Tibial artery (tissue), 4 donors: Measurements from ENCODE around the gene PPP1R9B.

Experiments used
- DNase-seq, 2 donors: peaks; one replicate each; pipeline ENCODE4 v3.0.0-alpha.2; 2019
- H3K27ac ChIP-seq, 2 donors: fragments of 200-600 bp; sonication (generic) in 1 of 2; 1 replicate in 1 of 2; 2 replicates in 1 of 2; pipeline ENCODE4 v1.5.1; 2018 to 2019; ENCODE audit warnings: mild to moderate bottlenecking in 1 of 2
- H3K27me3 ChIP-seq, 2 donors: fragments of 200-600 bp; sonication (generic) in 1 of 2; one replicate each; pipeline versions ENCODE4 v1.5.1 to v1.6.0; 2016 to 2019
- H3K36me3 ChIP-seq, 3 donors: fragments of 200-600 bp; sonication (generic) in 2 of 3; one replicate each; pipeline ENCODE4 v1.5.1; 2016 to 2019; ENCODE audit warnings: mild to moderate bottlenecking in 2 of 3
- H3K4me1 ChIP-seq, 4 donors: fragments of 200-600 bp; sonication (generic) in 2 of 4; 1 replicate in 3 of 4; 2 replicates in 1 of 4; pipeline ENCODE4 v1.5.1; 2016 to 2019
- H3K4me3 ChIP-seq, 2 donors: fragments of 200-600 bp; sonication (generic) in 1 of 2; 1 replicate in 1 of 2; 2 replicates in 1 of 2; pipeline ENCODE4 v1.5.1; 2018 to 2019; ENCODE audit warnings: mild to moderate bottlenecking in 2 of 2
- H3K9me3 ChIP-seq, 3 donors: fragments of 200-600 bp; sonication (generic) in 1 of 3; one replicate each; pipeline ENCODE4 v1.5.1; 2016 to 2019
- intact Hi-C: fragments of 100-400 bp; cut with DNase I; formaldehyde crosslinking; loops from one replicate; pipeline ENCODE4 v1.15.0; 2023; ENCODE audit warnings: low total_unique reads
- TF ChIP-seq, protein P1 (sequence below), 2 experiments: fragments of 200-600 bp in 1 of 2; fragments of 450-650 bp in 1 of 2; IDR thresholded peaks; one replicate each; pipeline ENCODE4 v1.5.1; 2017 to 2019; ENCODE audit warnings: antibody characterized with exemption in 2 of 2, mild to moderate bottlenecking in 1 of 2, moderate library complexity in 1 of 2

Gene PPP1R9B

DNA sequence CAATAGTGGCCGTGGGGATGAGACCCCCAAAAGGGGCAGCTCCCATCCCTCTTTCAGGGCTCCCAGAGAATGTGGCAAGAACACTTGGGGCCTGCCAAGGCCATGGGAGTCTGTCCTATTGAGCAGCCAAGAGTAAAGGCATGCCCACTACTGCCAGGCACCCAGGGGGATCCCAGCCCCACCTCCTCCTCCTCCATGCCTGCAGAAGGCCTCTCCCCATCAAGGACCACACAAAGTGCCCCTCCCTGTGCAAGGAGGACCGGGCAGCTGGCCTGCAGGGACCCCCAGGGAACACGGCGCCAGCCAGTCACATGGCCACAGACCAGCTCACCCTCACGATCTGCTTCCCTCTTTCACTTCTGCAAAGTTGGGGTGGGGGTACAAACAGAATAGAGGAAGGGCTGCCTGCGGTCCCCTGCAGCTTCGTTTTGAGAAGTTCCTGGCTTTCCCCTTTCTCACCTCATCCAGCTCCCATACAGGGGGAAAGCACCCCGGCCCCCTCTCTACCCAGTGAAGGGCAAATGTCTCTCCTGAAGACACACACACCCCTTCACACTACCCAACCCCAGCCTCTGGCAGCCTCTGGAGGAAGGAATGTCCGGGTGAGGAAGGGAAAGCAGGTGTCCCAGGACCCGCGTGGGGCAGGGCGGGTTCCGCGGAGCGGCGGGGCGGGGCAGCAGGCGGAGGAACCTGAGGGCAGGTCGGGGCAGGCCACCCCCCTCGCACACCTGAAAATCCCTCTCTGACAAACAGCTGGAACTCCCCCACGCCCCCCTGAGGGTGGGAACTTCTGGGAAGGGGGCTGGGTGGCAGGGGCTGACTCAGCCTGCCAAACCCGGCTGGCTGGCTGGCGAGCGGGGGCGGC is 2.0 kb downstream of the PPP1R9B start:
- Histone ChIP-seq H3K4me1 (peaks cover 0 to 73% (median 50%) of the 10 kb centered on the region in 4 donors), H3K36me3 (peaks cover 16 to 26% (median 19%) of the 10 kb centered on the region in 3 donors), H3K4me3 (peak overlapping the region; percentile 74 to 84), H3K9me3 (no peaks in the 10 kb centered on the region), H3K27ac (peak overlapping the region; percentile 91 to 93), H3K27me3 (no peaks in the 10 kb centered on the region)
- peak; percentile 70 to 90 for DNase-seq
- intact Hi-C loops: no loop called here
- TF ChIP-seq, protein P1, sequence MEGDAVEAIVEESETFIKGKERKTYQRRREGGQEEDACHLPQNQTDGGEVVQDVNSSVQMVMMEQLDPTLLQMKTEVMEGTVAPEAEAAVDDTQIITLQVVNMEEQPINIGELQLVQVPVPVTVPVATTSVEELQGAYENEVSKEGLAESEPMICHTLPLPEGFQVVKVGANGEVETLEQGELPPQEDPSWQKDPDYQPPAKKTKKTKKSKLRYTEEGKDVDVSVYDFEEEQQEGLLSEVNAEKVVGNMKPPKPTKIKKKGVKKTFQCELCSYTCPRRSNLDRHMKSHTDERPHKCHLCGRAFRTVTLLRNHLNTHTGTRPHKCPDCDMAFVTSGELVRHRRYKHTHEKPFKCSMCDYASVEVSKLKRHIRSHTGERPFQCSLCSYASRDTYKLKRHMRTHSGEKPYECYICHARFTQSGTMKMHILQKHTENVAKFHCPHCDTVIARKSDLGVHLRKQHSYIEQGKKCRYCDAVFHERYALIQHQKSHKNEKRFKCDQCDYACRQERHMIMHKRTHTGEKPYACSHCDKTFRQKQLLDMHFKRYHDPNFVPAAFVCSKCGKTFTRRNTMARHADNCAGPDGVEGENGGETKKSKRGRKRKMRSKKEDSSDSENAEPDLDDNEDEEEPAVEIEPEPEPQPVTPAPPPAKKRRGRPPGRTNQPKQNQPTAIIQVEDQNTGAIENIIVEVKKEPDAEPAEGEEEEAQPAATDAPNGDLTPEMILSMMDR (IDR thresholded peaks at IDR 0.05): peak in 1 of 2 experiments; percentile 19

DNA sequence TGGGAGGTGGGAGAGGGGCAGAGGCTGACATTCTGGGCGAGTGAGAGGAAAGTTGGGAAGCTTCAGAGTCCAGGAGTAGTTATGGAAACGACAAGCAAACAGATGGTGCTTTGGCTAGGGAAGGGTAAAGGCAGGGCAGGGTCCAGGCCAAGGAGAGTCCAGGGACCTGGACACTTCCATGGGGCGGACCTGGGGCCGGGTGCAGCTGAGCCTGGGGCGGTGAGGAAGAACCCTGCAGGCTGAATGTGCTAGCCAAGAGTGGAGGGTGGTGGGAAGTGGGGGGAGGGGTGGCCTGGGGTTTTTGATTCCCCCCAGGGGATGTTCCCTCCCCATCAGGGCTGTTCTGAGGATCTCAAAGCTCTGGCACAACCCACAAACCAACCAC is 2.6 kb downstream of the PPP1R9B start:
- Histone ChIP-seq H3K36me3 (peaks cover 21 to 33% (median 25%) of the 10 kb centered on the region in 3 donors), H3K9me3 (no peaks in the 10 kb centered on the region), H3K27ac (peak overlapping the region; percentile 91 to 93), H3K4me1 (peaks cover 0 to 68% (median 45%) of the 10 kb centered on the region in 4 donors), H3K27me3 (no peaks in the 10 kb centered on the region), H3K4me3 (peak overlapping the region; percentile 74 to 84)
- TF ChIP-seq, protein P1 (IDR thresholded peaks at IDR 0.05): no peak
- intact Hi-C loops: no loop called here
- DNase-seq: peak in 1 of 2 donors; percentile 75

DNA sequence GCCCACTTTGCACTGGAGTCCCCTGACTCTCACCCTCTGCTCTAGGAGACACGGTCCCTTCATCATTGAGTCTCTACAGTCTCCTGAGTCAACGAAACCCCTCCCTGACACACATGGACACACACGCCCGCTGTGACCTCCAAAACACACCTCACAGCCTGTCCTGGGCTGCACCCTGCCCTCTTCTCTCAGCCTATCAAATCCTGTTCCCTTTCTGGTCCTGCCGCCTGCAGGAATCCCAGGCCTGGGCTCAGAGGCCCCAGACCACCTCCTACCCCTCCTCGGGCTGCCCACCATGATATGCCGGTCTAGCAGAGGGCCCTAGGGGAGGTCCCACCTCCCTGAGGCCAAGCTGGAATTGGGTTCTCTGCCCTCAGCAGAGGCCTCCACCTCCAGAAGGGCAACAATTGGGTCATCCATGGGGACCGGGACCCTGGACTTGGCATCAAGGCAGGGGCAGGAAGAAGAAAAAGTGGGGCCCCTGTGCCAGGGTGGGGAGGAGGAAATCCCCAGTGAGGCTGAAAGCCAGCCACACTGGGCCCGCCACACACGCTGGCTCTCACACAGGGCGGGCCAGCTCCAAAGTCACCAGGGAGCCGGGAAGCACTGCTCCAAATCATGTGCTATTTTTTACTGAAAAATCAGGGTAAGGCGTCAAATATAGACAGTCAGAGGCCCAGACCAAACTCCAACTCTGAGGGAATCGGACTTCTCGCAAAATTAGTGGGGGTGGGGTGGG is 3.4 kb downstream of the PPP1R9B start:
- intact Hi-C loops: no loop called here
- peaks cover 28 to 40% (median 33%) of the 10 kb centered on the region in 3 donors for H3K36me3 ChIP-seq
- TF ChIP-seq, protein P1 (IDR thresholded peaks at IDR 0.05): no peak
- H3K27ac ChIP-seq: peak overlapping the region; percentile 91 to 93
- peak; percentile 71 to 89 for DNase-seq
- H3K4me1 ChIP-seq: peaks cover 0 to 60% (median 38%) of the 10 kb centered on the region in 4 donors
- peak overlapping the region; percentile 74 to 84 for H3K4me3 ChIP-seq
- no peaks in the 10 kb centered on the region for H3K9me3 ChIP-seq
- H3K27me3 ChIP-seq: no peaks in the 10 kb centered on the region

DNA sequence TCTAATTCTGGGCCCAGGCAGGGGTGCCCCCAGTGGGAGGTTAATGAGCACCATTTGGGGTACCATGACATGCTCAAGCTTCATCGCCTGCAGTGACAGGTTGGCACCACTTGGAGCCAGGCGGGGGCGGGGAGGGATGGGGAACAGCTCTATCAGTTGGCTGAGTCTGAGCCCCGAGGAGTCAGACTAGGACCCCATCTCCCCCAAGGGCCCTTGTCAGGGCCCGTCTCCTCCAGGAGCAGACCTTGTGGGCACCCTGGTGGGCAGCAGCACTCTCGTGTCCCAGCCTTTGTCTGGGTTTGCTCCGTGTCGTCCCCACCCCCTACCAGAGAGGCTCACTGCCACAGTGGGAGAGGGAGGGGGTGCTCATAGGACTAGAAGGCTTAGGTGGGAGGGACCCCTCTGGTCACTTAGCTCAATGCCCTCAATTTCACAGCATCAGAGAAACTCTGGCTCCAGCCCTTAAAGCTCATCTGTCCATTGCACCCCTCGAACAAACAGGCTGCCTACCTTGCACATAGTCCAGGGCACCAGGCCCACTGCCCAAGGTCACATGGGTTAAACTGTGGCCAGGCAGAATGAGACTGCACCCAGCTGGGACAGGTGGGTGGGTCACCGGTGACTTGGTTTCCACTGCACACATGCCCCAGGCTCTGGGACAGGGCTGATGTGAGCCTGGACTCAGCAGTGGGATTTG is 4.1 kb downstream of the PPP1R9B start:
- Histone ChIP-seq H3K9me3 (no peaks in the 10 kb centered on the region), H3K4me1 (peaks cover 0 to 53% (median 36%) of the 10 kb centered on the region in 4 donors), H3K27me3 (no peaks in the 10 kb centered on the region), H3K36me3 (peaks cover 34 to 47% (median 40%) of the 10 kb centered on the region in 3 donors), H3K4me3 (peak overlapping the region; percentile 74 to 84), H3K27ac (peak overlapping the region; percentile 91 to 93)
- intact Hi-C loops: no loop called here
- no peak for DNase-seq
- TF ChIP-seq, protein P1 (IDR thresholded peaks at IDR 0.05): no peak

DNA sequence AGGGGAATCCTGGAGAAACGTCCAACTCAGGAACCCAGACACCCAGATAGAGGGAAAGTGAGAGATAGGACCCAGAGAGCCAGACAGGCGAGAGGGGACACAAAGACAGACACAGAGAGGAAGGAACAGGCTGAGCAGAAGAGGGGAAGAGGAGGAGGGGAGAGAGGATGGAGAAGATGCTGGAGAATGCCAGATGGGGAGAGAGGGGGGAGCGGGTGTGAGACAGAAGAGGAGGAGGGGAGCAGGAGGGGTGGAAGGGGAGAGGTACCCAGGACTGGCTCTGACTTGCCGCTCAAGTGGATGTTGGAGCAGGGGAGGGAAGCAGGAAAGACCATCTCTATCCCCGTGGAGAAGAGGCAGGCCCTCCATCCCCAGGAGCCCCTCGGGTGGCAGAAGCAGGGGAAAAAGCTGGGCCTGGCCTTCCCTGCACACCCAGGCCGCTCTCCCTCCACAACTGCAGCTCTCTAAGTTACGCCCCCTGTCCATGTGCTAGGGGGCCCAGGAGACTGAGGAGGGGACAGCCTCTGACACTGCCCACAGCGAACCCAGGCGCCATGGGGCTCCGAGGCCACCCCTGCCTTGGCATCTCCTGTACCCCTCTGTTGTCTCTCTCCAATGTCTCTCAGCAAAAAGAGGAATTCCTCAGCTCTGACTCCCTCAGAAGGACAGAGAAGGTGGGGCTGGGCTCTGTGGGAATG is 4.8 kb downstream of the PPP1R9B start:
- Histone ChIP-seq H3K27me3 (no peaks in the 10 kb centered on the region), H3K4me1 (peaks cover 0 to 49% (median 36%) of the 10 kb centered on the region in 4 donors), H3K4me3 (peak overlapping the region; percentile 74 to 84), H3K9me3 (no peaks in the 10 kb centered on the region), H3K36me3 (peaks cover 34 to 54% (median 47%) of the 10 kb centered on the region in 3 donors), H3K27ac (peak overlapping the region; percentile 91 to 93)
- intact Hi-C loops: no loop called here
- TF ChIP-seq, protein P1 (IDR thresholded peaks at IDR 0.05): no peak
- DNase-seq: no peak
